ENCODE data around the gene FGFBP2.
"Not testable (repeated sequence)": the region's sequence is repeated elsewhere in the genome, so short reads cannot be mapped to it uniquely, and the experiment has no call there.

The FGFBP2 gene

GRCh38 chr4:15930314-15930713, 32.7 kb downstream of the FGFBP2 start:
- DNase-seq (ENCODE audit: low read depth in 2 of 2), result no peak

GRCh38 chr4:15929540-15929939, 33.4 kb downstream of the FGFBP2 start:
- DNase-seq (ENCODE audit: low read depth in 2 of 2), result no peak

DNA sequence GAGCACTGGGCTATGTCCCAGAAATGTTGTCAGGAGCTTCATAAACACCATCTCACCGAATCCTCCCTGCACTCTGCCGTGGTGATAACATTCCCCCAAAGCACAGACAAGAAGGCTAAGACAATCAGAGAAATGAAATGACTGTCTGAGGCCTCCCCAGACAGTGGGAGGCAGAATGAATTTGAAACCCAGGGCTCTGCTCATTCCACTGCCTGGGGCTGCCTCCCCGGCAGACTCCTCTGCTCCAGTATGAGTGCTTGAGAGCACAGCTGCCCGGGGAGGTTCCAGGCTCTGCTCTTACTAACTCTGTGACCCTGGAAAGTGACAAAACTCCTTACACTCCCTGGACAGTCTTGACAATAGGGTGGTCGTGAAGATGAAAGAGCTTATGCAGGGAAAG, 34.1 kb downstream of the FGFBP2 start:
- no peak for DNase-seq (ENCODE audit: low read depth in 2 of 2)

GRCh38 chr4:15926486-15926885, 36.5 kb downstream of the FGFBP2 start:
- DNase-seq (ENCODE audit: low read depth in 2 of 2), result no peak

DNA sequence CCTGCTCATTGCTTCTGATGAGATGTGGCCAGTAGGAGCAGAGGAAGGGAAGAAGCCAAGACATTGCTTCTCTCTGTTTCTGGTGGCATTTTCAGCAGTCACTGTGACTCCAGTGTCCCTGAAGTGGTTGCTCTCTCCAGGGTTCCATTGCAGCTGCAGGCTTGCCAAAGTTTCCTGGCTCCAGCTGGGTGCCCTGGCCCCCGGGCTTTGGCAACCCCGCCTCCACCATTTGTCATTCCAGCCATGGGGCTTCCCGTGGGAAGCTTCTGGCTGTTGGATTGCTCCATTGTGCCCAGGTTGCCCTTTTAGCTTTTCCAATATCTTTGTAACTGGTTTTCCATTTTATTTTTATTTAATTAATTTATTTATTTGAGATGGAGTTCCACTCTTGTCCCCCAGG, 37.1 kb downstream of the FGFBP2 start:
- DNase-seq (ENCODE audit: low read depth in 2 of 2), result no peak

GRCh38 chr4:15921592-15921932, 41.4 kb downstream of the FGFBP2 start:
- DNase-seq (ENCODE audit: low read depth in 2 of 2), result no peak

DNA sequence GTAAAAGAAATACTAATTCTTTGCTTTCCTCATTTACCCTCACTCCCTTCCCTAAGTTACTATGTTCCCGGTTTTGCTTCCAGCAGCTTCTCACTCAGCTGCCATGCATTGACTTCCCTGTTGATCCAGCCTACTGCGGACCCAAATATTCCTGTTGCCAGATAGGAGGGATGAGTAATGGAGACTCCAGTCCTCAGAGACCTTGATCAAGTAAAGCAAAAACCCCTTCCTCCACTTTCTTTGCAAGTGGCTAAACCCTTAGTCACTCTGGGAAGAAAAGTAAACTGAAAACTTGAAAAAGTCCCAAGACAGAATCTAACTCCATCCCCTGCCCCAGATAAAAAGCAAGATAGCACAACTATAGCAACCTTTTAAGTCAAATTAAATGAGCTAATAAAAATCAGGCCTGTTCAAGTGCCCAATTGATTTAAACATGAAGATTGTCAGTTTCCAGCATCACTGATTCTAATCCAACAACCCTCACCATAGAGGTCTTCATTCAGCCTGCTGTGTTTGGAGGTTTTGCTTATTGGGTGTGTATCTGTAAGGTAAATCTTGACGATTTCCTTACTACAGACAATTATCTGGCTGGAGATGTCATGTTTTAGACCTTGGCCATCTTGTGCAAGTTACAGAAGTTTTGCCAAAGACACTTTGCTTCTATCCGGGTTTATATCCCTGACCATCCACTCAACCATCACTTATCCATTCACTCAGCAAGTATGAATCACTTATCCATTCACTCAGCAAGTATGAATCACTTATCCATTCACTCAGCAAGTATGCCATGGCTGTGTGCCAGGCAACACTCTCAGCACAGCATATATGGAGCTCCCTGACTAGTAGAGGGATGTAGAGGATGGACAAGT, 42.0 kb downstream of the FGFBP2 start:
- peak; percentile 97 to 98 for DNase-seq (ENCODE audit: low read depth in 2 of 2)

DNA sequence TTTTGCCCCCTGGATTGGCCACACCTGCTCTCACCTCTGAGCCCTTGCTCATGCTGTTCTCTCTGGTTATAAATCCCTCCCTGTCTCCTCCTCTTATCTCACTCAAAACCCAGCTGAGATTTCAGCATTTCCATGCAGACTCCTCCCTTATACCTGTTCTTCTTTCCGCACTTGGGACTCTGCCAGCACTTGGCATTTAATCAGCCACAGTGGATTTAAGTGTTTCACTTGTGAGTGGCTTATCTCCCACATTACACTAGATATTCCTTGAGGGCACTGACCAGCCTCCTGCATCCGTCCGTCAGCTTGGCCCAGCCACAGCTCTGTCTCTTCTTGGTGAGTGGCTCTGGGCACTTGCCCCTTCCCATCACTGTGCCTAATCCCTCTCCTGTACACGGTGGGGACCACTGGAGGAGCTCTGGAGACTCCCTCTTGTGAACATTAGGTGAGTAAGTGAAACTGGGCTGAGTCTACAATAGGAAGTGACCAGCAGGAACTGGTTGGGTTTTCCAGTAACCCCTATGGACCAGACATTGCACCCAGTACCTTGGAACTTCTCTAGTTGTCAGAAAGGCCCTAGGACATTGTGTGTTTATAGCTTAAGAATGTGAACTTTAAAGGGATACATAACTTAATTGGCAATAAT, 44.4 kb downstream of the FGFBP2 start:
- DNase-seq (ENCODE audit: low read depth in 2 of 2), result no peak

DNA sequence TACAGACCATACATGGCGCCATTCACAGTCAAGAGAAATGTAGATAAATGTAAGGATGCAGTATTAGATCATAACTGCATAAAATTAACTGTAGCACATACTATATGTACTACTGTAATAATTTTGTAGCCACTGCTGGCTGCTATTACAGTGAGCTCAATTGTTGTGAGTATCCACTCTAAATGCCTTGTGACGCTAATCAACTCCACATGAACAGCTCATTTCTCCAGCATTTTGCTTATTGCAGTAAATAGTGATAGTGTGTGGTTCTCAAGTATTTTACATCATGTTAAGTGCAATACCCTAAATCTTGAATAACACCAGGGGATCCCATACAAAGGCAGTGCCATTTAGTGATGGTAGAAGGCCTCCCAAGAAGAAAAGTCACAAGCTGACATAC, 45.7 kb downstream of the FGFBP2 start:
- DNase-seq (ENCODE audit: low read depth in 2 of 2), result peak; percentile 72

DNA sequence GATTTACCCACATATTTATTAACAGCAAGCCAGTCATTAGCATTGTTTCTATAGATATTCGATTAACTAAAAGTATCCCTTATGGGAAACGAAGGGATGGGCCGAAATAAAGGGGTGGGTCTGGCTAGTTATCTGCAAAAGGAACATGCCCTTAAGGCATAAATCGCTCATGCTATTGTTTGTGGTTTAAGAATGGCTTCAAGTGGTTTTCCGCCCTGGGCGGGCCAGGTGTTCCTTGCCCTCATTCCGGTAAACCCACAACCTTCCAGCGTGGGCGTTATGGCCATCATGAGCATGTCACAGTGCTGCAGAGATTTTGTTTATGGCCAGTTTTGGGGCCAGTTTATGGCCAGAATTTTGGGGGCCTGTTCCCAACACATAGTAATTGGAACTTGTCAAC, 46.6 kb downstream of the FGFBP2 start:
- not testable (repeated sequence) for DNase-seq (ENCODE audit: low read depth in 2 of 2)

DNA sequence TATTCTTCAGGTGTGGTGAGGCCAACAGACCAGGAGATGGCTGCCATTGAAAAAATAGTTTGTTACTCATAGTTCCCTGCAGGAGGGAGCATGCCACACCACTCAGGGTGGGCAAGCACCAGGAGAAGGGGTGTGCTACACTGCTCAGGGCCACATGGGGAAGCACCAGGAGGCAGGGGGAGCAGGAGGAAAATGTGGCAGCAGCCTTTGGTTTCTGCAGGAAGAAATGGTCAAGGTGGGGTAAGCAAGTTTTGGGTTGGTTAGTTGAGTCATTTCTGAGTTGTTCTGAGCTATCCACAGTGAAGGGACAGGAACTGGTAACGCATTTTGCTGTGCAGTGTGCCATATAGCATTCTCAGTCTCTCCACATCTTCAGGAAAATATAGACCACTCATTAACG, 48.2 kb downstream of the FGFBP2 start:
- DNase-seq (ENCODE audit: low read depth in 2 of 2), result no peak

GRCh38 chr4:15914291-15914690, 48.7 kb downstream of the FGFBP2 start:
- no peak for DNase-seq (ENCODE audit: low read depth in 2 of 2)

DNA sequence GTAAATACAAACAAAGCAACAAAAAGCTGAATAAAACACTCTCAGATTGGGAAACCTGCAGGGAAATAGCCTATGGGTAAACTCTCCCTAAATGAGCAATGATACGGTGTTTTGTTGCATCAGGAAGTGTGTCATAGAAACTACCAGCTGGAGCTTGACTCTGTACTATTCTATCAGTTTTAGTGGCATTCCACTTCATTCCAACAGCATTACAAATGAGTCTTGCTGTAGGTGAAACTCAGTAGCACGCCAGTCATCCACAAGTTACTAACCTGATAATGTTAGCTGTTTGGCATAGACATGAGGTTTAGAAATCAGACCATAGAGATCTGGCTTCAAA, 49.4 kb downstream of the FGFBP2 start:
- DNase-seq (ENCODE audit: low read depth in 2 of 2), result peak; percentile 83

DNA sequence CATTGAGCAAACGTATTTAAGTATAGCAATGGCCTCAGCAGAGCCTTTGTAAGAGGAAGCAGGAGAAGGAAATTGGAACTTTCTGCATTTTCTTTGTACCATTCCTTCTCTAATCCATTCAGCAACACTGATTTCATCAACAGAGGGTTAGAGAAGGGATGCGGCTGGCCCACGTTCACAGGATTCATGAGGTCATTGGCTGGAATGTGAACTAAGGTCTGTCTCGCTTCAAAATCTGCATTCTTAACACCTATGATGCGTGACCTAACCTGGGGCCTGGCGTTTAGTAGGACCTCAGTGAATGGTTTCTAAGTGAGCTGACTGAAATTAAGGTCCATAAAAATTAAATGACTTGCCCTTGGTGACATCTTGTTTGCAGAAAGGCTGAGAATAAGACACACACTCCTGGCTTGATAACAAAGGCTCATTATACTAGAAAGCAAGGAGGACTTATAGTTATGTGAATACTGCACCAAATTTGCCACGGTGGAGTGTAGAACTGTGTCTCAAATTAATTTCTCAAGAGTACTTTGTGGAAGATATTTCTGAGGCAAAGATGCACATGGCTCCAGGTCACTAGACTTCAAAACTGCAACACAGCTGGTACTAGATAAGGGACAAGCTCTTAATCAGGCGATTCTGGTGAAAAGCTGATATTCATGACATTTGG, 49.9 kb downstream of the FGFBP2 start:
- no peak for DNase-seq (ENCODE audit: low read depth in 2 of 2)

DNA sequence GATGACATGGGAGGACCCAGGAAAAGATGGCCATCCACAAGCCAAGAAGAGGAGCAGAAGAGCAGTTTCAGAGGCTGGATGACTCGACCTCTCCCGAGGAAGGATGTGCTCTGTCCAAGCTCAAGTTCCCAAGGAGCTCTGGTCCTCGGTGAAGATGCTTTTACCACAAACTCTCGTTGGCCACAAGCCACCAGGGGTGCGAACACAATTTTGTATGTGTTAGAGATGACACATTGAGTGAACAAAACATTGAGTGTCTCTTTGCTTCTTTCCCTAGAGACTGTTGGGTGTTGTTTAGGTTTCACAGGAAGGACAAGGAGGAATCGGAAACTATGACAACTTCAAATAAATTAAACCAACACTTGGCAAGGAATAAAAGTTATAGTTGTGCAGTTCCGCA, 50.7 kb downstream of the FGFBP2 start:
- DNase-seq (ENCODE audit: low read depth in 2 of 2), result no peak

All from fibroblast of skin of left quadriceps (primary cell).